ENCODE measurements around the gene GALNT2.

The GALNT2 gene

GRCh38 chr1:230179249-230179648 lies 112.2 kb downstream of the GALNT2 start:
- no peaks in the 10 kb centered on the region for H3K9me3 ChIP-seq (ENCODE audit: control insufficient read depth in 2 of 2, low read length in 2 of 2)
- peaks cover 0 to 4% of the 10 kb centered on the region in 2 donors for H3K36me3 ChIP-seq (ENCODE audit: control insufficient read depth in 2 of 2, insufficient read depth in 2 of 2, low read length in 2 of 2)
- H3K27ac ChIP-seq (ENCODE audit: low read depth in 2 of 2, low read length in 2 of 2) = no peak overlapping the region
- H3K4me3 ChIP-seq (ENCODE audit: low read length in 2 of 2) = no peak overlapping the region
- peaks cover 0 to 16% of the 10 kb centered on the region in 2 donors for H3K4me1 ChIP-seq (ENCODE audit: control insufficient read depth in 2 of 2, insufficient read depth in 2 of 2, low read length in 2 of 2)
- no peak overlapping the region for H3K9ac ChIP-seq (ENCODE audit: low read depth in 1 of 2, low read length in 2 of 2)
- no peaks in the 10 kb centered on the region for H3K27me3 ChIP-seq (ENCODE audit: control insufficient read depth in 2 of 2, insufficient read depth in 2 of 2, low read length in 2 of 2)

DNA sequence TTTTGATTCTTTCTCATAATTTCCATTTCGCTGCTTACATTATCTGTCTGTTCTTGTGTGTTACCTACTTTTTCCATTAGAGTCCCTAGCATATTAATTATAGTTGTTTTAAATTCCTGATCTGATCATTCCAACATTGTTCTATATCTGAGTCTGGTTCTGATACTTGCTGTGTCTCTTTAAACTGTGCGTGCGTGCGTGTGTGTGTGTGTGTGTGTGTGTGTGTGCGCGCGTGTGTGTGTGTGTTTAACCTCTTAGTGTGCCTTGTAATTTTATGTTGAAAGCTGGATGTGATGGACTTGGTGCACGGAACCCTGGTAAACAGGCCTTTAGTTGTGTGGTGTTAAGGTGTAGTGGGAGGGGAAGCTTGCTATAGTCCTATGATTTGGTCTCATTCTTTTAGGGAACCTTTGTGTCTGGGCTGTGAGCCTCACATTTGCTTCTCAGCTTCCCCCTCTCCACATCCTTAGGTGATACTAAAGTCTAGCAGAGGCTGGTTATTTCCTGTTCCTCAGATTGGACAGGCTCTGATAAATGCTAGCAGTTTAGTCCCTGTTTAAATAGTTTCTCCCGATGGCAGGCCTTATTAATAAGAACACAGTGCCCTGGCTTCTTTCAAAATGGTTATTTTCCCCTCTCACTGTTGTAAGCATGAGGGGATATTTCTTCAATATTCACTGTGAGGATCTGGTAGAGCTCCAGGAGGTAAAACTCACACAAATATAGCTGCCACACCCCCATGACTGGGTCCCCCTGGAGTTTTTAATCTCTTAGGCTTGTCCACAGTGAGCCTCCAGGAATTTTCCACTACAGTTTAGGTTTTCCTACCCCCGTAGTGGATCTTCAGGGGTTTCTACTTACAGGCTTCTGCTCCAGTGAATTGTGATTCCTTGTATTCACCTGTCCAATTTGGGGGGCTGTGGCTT lies 118.3 kb downstream of the GALNT2 start:
- H3K36me3 ChIP-seq (ENCODE audit: control insufficient read depth in 2 of 2, insufficient read depth in 2 of 2, low read length in 2 of 2) = no peaks in the 10 kb centered on the region
- H3K4me3 ChIP-seq (ENCODE audit: low read length in 2 of 2) = peak overlapping the region; percentile 43 to 46
- H3K27ac ChIP-seq (ENCODE audit: low read depth in 2 of 2, low read length in 2 of 2) = peak overlapping the region; percentile 78 to 79
- H3K9me3 ChIP-seq (ENCODE audit: control insufficient read depth in 2 of 2, low read length in 2 of 2) = no peaks in the 10 kb centered on the region
- no peaks in the 10 kb centered on the region for H3K27me3 ChIP-seq (ENCODE audit: control insufficient read depth in 2 of 2, insufficient read depth in 2 of 2, low read length in 2 of 2)
- peak overlapping the region; percentile 48 to 63 for H3K9ac ChIP-seq (ENCODE audit: low read depth in 1 of 2, low read length in 2 of 2)
- peaks cover 13 to 26% of the 10 kb centered on the region in 2 donors for H3K4me1 ChIP-seq (ENCODE audit: control insufficient read depth in 2 of 2, insufficient read depth in 2 of 2, low read length in 2 of 2)

DNA sequence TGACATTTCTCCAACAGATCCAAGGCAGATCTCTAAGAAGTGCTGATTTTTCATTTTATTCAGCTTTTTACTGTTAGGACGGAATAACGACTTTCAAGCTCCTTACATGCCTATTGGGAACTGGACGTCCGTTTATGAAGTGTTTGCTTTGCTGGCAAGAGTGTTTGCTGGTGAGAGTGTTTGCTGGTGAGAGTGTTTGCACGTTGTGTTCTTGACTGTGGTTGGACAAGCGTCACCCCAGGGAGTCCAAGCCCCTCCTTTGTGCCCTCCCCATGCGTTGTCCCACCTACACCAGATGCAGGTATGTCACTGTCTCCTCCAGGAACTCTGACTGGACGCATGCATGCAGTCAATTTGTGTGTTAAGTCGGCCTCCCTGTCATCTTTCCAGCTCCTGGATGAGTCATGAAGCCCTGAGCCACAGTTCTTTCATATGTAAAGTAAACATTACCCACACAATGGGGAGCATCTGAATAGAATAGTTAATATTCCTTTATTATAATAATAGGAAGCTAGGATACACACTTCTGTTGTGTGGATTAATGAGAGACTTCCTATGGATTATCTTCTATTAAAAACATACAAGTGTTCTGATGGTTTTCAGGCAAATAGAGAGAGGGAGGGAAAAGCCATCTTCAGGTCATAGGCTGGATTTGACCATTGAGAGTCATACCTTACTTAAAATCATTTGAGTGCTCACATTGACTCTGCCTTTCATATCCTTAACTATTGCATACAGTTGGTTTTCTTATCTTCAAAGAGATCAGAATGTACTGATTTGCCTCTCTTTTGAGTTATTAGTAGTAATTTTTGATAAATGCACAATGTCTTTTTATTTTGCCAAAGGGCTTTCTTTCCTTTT lies 119.2 kb downstream of the GALNT2 start:
- Histone ChIP-seq H3K9me3 (ENCODE audit: control insufficient read depth in 2 of 2, low read length in 2 of 2) (no peaks in the 10 kb centered on the region), H3K9ac (ENCODE audit: low read depth in 1 of 2, low read length in 2 of 2) (peak overlapping the region; percentile 48 to 63), H3K27me3 (ENCODE audit: control insufficient read depth in 2 of 2, insufficient read depth in 2 of 2, low read length in 2 of 2) (no peaks in the 10 kb centered on the region), H3K36me3 (ENCODE audit: control insufficient read depth in 2 of 2, insufficient read depth in 2 of 2, low read length in 2 of 2) (no peaks in the 10 kb centered on the region), H3K4me1 (ENCODE audit: control insufficient read depth in 2 of 2, insufficient read depth in 2 of 2, low read length in 2 of 2) (peaks cover 13 to 26% of the 10 kb centered on the region in 2 donors), H3K4me3 (ENCODE audit: low read length in 2 of 2) (peak overlapping the region in 1 of 2 donors; percentile 46), H3K27ac (ENCODE audit: low read depth in 2 of 2, low read length in 2 of 2) (peak overlapping the region; percentile 78 to 79)

- H3K9ac ChIP-seq (ENCODE audit: low read depth in 1 of 2, low read length in 2 of 2) = no peak overlapping the region
- H3K4me1 ChIP-seq (ENCODE audit: control insufficient read depth in 2 of 2, insufficient read depth in 2 of 2, low read length in 2 of 2) = peaks cover 13 to 26% of the 10 kb centered on the region in 2 donors
- peak overlapping the region in 1 of 2 donors; percentile 64 for H3K27ac ChIP-seq (ENCODE audit: low read depth in 2 of 2, low read length in 2 of 2)
- H3K9me3 ChIP-seq (ENCODE audit: control insufficient read depth in 2 of 2, low read length in 2 of 2) = no peaks in the 10 kb centered on the region
- no peaks in the 10 kb centered on the region for H3K36me3 ChIP-seq (ENCODE audit: control insufficient read depth in 2 of 2, insufficient read depth in 2 of 2, low read length in 2 of 2)
- no peak overlapping the region for H3K4me3 ChIP-seq (ENCODE audit: low read length in 2 of 2)
- no peaks in the 10 kb centered on the region for H3K27me3 ChIP-seq (ENCODE audit: control insufficient read depth in 2 of 2, insufficient read depth in 2 of 2, low read length in 2 of 2)
These were observed 119.8 kb downstream of the GALNT2 start for GRCh38 chr1:230186874-230187273.

- Histone ChIP-seq H3K27me3 (ENCODE audit: control insufficient read depth in 2 of 2, insufficient read depth in 2 of 2, low read length in 2 of 2) (no peaks in the 10 kb centered on the region), H3K4me3 (ENCODE audit: low read length in 2 of 2) (no peak overlapping the region), H3K9me3 (ENCODE audit: control insufficient read depth in 2 of 2, low read length in 2 of 2) (no peaks in the 10 kb centered on the region), H3K4me1 (ENCODE audit: control insufficient read depth in 2 of 2, insufficient read depth in 2 of 2, low read length in 2 of 2) (peaks cover 13 to 26% of the 10 kb centered on the region in 2 donors), H3K9ac (ENCODE audit: low read depth in 1 of 2, low read length in 2 of 2) (no peak overlapping the region), H3K27ac (ENCODE audit: low read depth in 2 of 2, low read length in 2 of 2) (peak overlapping the region in 1 of 2 donors; percentile 31), H3K36me3 (ENCODE audit: control insufficient read depth in 2 of 2, insufficient read depth in 2 of 2, low read length in 2 of 2) (no peaks in the 10 kb centered on the region)
These were observed 120.3 kb downstream of the GALNT2 start for GRCh38 chr1:230187290-230187689.

- H3K27me3 ChIP-seq (ENCODE audit: control insufficient read depth in 2 of 2, insufficient read depth in 2 of 2, low read length in 2 of 2) = no peaks in the 10 kb centered on the region
- H3K36me3 ChIP-seq (ENCODE audit: control insufficient read depth in 2 of 2, insufficient read depth in 2 of 2, low read length in 2 of 2) = no peaks in the 10 kb centered on the region
- no peak overlapping the region for H3K9ac ChIP-seq (ENCODE audit: low read depth in 1 of 2, low read length in 2 of 2)
- H3K4me3 ChIP-seq (ENCODE audit: low read length in 2 of 2) = no peak overlapping the region
- no peak overlapping the region for H3K27ac ChIP-seq (ENCODE audit: low read depth in 2 of 2, low read length in 2 of 2)
- peaks cover 13 to 26% of the 10 kb centered on the region in 2 donors for H3K4me1 ChIP-seq (ENCODE audit: control insufficient read depth in 2 of 2, insufficient read depth in 2 of 2, low read length in 2 of 2)
- no peaks in the 10 kb centered on the region for H3K9me3 ChIP-seq (ENCODE audit: control insufficient read depth in 2 of 2, low read length in 2 of 2)
These were observed 121.8 kb downstream of the GALNT2 start for GRCh38 chr1:230188826-230189225.

GRCh38 chr1:230189341-230189740 lies 122.3 kb downstream of the GALNT2 start:
- no peaks in the 10 kb centered on the region for H3K36me3 ChIP-seq (ENCODE audit: control insufficient read depth in 2 of 2, insufficient read depth in 2 of 2, low read length in 2 of 2)
- no peak overlapping the region for H3K4me3 ChIP-seq (ENCODE audit: low read length in 2 of 2)
- no peak overlapping the region for H3K9ac ChIP-seq (ENCODE audit: low read depth in 1 of 2, low read length in 2 of 2)
- H3K9me3 ChIP-seq (ENCODE audit: control insufficient read depth in 2 of 2, low read length in 2 of 2) = no peaks in the 10 kb centered on the region
- no peak overlapping the region for H3K27ac ChIP-seq (ENCODE audit: low read depth in 2 of 2, low read length in 2 of 2)
- peaks cover 13 to 26% of the 10 kb centered on the region in 2 donors for H3K4me1 ChIP-seq (ENCODE audit: control insufficient read depth in 2 of 2, insufficient read depth in 2 of 2, low read length in 2 of 2)
- no peaks in the 10 kb centered on the region for H3K27me3 ChIP-seq (ENCODE audit: control insufficient read depth in 2 of 2, insufficient read depth in 2 of 2, low read length in 2 of 2)

- Histone ChIP-seq H3K9me3 (ENCODE audit: control insufficient read depth in 2 of 2, low read length in 2 of 2) (no peaks in the 10 kb centered on the region), H3K27ac (ENCODE audit: low read depth in 2 of 2, low read length in 2 of 2) (no peak overlapping the region), H3K4me3 (ENCODE audit: low read length in 2 of 2) (no peak overlapping the region), H3K4me1 (ENCODE audit: control insufficient read depth in 2 of 2, insufficient read depth in 2 of 2, low read length in 2 of 2) (peaks cover 13 to 26% of the 10 kb centered on the region in 2 donors), H3K27me3 (ENCODE audit: control insufficient read depth in 2 of 2, insufficient read depth in 2 of 2, low read length in 2 of 2) (no peaks in the 10 kb centered on the region), H3K9ac (ENCODE audit: low read depth in 1 of 2, low read length in 2 of 2) (no peak overlapping the region), H3K36me3 (ENCODE audit: control insufficient read depth in 2 of 2, insufficient read depth in 2 of 2, low read length in 2 of 2) (no peaks in the 10 kb centered on the region)
These were observed 122.8 kb downstream of the GALNT2 start for GRCh38 chr1:230189824-230190223.

DNA sequence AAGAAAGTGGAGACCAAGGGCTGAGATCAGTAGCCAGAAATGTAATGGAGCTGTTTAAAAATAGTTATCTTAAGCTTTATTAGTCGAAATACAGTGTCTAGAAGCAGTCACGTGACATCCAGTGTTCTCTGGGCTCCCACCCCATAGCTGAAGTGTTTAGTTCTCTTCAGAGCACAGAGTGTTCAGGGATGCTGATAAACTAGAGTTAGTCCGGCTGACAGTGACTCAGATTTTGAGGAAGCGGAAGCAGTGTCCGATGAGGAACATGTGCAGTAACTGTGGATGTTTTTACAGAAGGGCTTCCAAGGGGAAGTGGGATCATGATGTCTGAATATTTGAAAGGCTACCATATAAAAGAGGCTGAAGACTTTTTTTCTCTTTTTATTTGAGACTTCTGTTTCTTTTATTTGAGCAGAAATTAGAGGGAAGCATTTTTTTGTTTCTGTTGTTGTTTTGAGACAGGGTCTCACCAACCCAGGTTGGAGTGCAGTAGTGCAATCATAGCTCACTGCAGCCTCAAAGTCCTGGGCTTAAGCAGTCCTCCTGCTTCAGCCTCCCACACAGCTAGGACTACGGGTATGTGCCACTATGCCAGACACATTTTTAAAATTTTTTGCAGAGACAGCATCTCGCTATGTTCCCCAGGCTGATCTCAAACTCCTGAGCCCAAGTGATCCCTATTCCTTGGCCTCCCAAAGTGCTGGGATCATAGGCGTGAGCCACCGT lies 124.2 kb downstream of the GALNT2 start:
- Histone ChIP-seq H3K27me3 (ENCODE audit: control insufficient read depth in 2 of 2, insufficient read depth in 2 of 2, low read length in 2 of 2) (no peaks in the 10 kb centered on the region), H3K4me3 (ENCODE audit: low read length in 2 of 2) (no peak overlapping the region), H3K27ac (ENCODE audit: low read depth in 2 of 2, low read length in 2 of 2) (peak overlapping the region; percentile 53 to 72), H3K9me3 (ENCODE audit: control insufficient read depth in 2 of 2, low read length in 2 of 2) (no peaks in the 10 kb centered on the region), H3K36me3 (ENCODE audit: control insufficient read depth in 2 of 2, insufficient read depth in 2 of 2, low read length in 2 of 2) (no peaks in the 10 kb centered on the region), H3K9ac (ENCODE audit: low read depth in 1 of 2, low read length in 2 of 2) (no peak overlapping the region), H3K4me1 (ENCODE audit: control insufficient read depth in 2 of 2, insufficient read depth in 2 of 2, low read length in 2 of 2) (peaks cover 3 to 12% of the 10 kb centered on the region in 2 donors)
